Gastroesophageal sphincter (tissue), 4 donors: ENCODE data around the gene ENTPD5. TPM values are rescaled to one million over a fixed set of nuclear protein-coding genes. Genes with fewer than 3 reads are reported as not detected.
"Not testable (repeated sequence)": the region's sequence is repeated elsewhere in the genome, so short reads cannot be mapped to it uniquely, and the experiment has no call there.

Experiments used
- ATAC-seq: fragments of 150-250 bp; one replicate; pipeline ENCODE4 v1.9.1; 2016; ENCODE audit warnings: mild to moderate bottlenecking, moderate library complexity
- H3K27ac ChIP-seq, 4 donors: fragments of 200-600 bp; sonication (generic) in 3 of 4; 1 replicate in 3 of 4; 2 replicates in 1 of 4; pipeline ENCODE4 v1.5.1; 2016 to 2019
- H3K27me3 ChIP-seq: fragments of 200-600 bp; sonication (generic); one replicate; pipeline ENCODE4 v1.5.1; 2019
- H3K36me3 ChIP-seq, 2 donors: fragments of 200-600 bp; sonication (generic); one replicate each; pipeline ENCODE4 v1.5.1; 2019; ENCODE audit warnings: control low read depth in 1 of 2
- H3K4me1 ChIP-seq, 3 donors: fragments of 200-600 bp; sonication (generic); 1 replicate in 2 of 3; 2 replicates in 1 of 3; pipeline ENCODE4 v1.5.1; 2016 to 2019; ENCODE audit warnings: control low read depth in 2 of 3
- H3K4me3 ChIP-seq, 2 donors: fragments of 200-600 bp; sonication (generic); one replicate each; pipeline ENCODE4 v1.5.1; 2019; ENCODE audit warnings: mild to moderate bottlenecking in 1 of 2, moderate library complexity in 1 of 2
- H3K9me3 ChIP-seq, 3 donors: fragments of 200-600 bp; sonication (generic); one replicate each; pipeline ENCODE4 v1.5.1; 2017 to 2019; ENCODE audit warnings: control low read depth in 2 of 3
- CTCF ChIP-seq, 4 experiments: fragments of 200-600 bp in 2 of 4; fragments of 450-650 bp in 2 of 4; sonication (generic) in 1 of 4; IDR thresholded peaks; one replicate each; pipeline ENCODE4 v1.5.1; 2017 to 2019; ENCODE audit warnings: antibody characterized with exemption in 4 of 4, mild to moderate bottlenecking in 2 of 4, moderate library complexity in 2 of 4
- EP300 ChIP-seq: sonication (generic); formaldehyde crosslinking; IDR thresholded peaks from one replicate; pipeline ENCODE4 v1.6.1; 2017; ENCODE audit warnings: antibody characterized with exemption, mild to moderate bottlenecking
- POLR2A ChIP-seq, 2 donors: fragments of 450-650 bp; IDR thresholded peaks; one replicate each; pipeline ENCODE4 v1.6.1; 2017; ENCODE audit warnings: antibody characterized with exemption in 2 of 2, mild to moderate bottlenecking in 2 of 2, moderate library complexity in 1 of 2
- POLR2AphosphoS5 ChIP-seq: sonication (generic); formaldehyde crosslinking; IDR thresholded peaks from one replicate; pipeline ENCODE4 v1.6.1; 2017; ENCODE audit warnings: antibody characterized with exemption
- WGBS, 2 donors: methylation state at CpG; one replicate each; pipeline ENCODE4 v1.1.5; 2018; ENCODE audit warnings: low coverage in 1 of 2; 5-methylcytosine and 5-hydroxymethylcytosine counted together
- total RNA-seq, 4 donors: library from RNA; depleted of rRNA; stranded (reverse); fragments of >200 nt; gene quantifications; one replicate each; pipeline ENCODE4 v1.1.0, GENCODE V29; 2016

ENTPD5 gene
- total RNA-seq, 4 donors from 2014 or later = 5.9 to 7.1 (median 6.4) TPM

GRCh38 chr14:73936548-73936947 lies 82.5 kb downstream of the ENTPD5 start:
- H3K27ac ChIP-seq = no peak overlapping the region
- H3K4me1 ChIP-seq = no peaks in the 10 kb centered on the region
- WGBS, 2 donors = 71% methylated on average over 1 of the region's 1 CpG; no CpG with 5 or more reads in 1 of the 2 donors
- H3K4me3 ChIP-seq = no peak overlapping the region
- H3K9me3 ChIP-seq = no peaks in the 10 kb centered on the region
- peaks cover 2 to 96% of the 10 kb centered on the region in 2 donors for H3K36me3 ChIP-seq
- H3K27me3 ChIP-seq = no peaks in the 10 kb centered on the region
- ATAC-seq = no peak
- no peak for TF ChIP-seq POLR2A (IDR thresholded peaks at IDR 0.05)
- no peak for TF ChIP-seq EP300
- TF ChIP-seq CTCF (IDR thresholded peaks at IDR 0.05) = no peak
- TF ChIP-seq POLR2AphosphoS5 = no peak

- no peak overlapping the region for H3K4me3 ChIP-seq
- H3K9me3 ChIP-seq = no peaks in the 10 kb centered on the region
- H3K27ac ChIP-seq = no peak overlapping the region
- TF ChIP-seq CTCF (IDR thresholded peaks at IDR 0.05) = peak in 1 of 4 experiments; percentile 28
- TF ChIP-seq POLR2AphosphoS5 = no peak
- TF ChIP-seq EP300 = no peak
- no peak for TF ChIP-seq POLR2A (IDR thresholded peaks at IDR 0.05)
- ATAC-seq = no peak
- no peaks in the 10 kb centered on the region for H3K27me3 ChIP-seq
- H3K36me3 ChIP-seq = peaks cover 8 to 98% of the 10 kb centered on the region in 2 donors
- WGBS, 2 donors = 75 to 83% methylated on average over 2 of the region's 2 CpGs
- H3K4me1 ChIP-seq = no peaks in the 10 kb centered on the region
Measured at GRCh38 chr14:73935666-73936065, 83.4 kb downstream of the ENTPD5 start.

GRCh38 chr14:73924337-73924736 lies 94.8 kb downstream of the ENTPD5 start:
- Histone ChIP-seq H3K27me3 (no peaks in the 10 kb centered on the region), H3K27ac (no peak overlapping the region), H3K36me3 (peaks cover 13 to 100% of the 10 kb centered on the region in 2 donors), H3K4me3 (no peak overlapping the region), H3K4me1 (no peaks in the 10 kb centered on the region), H3K9me3 (no peaks in the 10 kb centered on the region)
- no peak for ATAC-seq
- no peak for TF ChIP-seq EP300
- no peak for TF ChIP-seq CTCF (IDR thresholded peaks at IDR 0.05)
- no peak for TF ChIP-seq POLR2A (IDR thresholded peaks at IDR 0.05)
- no peak for TF ChIP-seq POLR2AphosphoS5
- 64 to 100% methylated on average over 1 to 4 of the region's 5 CpGs for WGBS, 2 donors

- H3K36me3 ChIP-seq = peaks cover 13 to 92% of the 10 kb centered on the region in 2 donors
- not testable (repeated sequence) for H3K4me1 ChIP-seq, H3K9me3 ChIP-seq, H3K27me3 ChIP-seq, H3K4me3 ChIP-seq, ATAC-seq, H3K27ac ChIP-seq
- 96 to 100% methylated on average over 2 of the region's 2 CpGs for WGBS, 2 donors
Measured at GRCh38 chr14:73919457-73919856, 99.6 kb downstream of the ENTPD5 start.

- TF ChIP-seq POLR2A (IDR thresholded peaks at IDR 0.05) = no peak
- TF ChIP-seq CTCF (IDR thresholded peaks at IDR 0.05) = no peak
- TF ChIP-seq EP300 = no peak
- no peak for TF ChIP-seq POLR2AphosphoS5
- Histone ChIP-seq H3K36me3 (peaks cover 0 to 92% of the 10 kb centered on the region in 2 donors), H3K9me3 (peaks cover 0 to 5% (median 0%) of the 10 kb centered on the region in 3 donors), H3K27me3 (no peaks in the 10 kb centered on the region), H3K4me1 (peaks cover 0 to 16% (median 0%) of the 10 kb centered on the region in 3 donors), H3K27ac (no peak overlapping the region), H3K4me3 (no peak overlapping the region)
- no peak for ATAC-seq
- WGBS, 2 donors = 13 to 46% methylated on average over 2 to 3 of the region's 6 CpGs
Measured at GRCh38 chr14:73916324-73916723, 102.8 kb downstream of the ENTPD5 start.
